Fibroblast of villous mesenchyme (primary cell): Measurements from ENCODE around the gene MYRF. TPM values are rescaled to one million over a fixed set of nuclear protein-coding genes. Genes with fewer than 3 reads are reported as not detected.

Experiments
- DNase-seq: peaks from one replicate; pipeline ENCODE4 v3.0.0-alpha.2; 2010; ENCODE audit warnings: low read depth
- H3K4me3 ChIP-seq: 2 replicates; pipeline ENCODE4 v1.5.1; 2011; ENCODE audit warnings: low read depth, mild to moderate bottlenecking, low read length
- CTCF ChIP-seq: IDR thresholded peaks from 2 replicates; pipeline ENCODE4 v1.5.1; 2012; ENCODE audit warnings: low read depth, mild to moderate bottlenecking, low read length; ENCODE audit not compliant: insufficient read depth
- total RNA-seq: library from RNA; depleted of rRNA; stranded (reverse); fragments of >200 nt; gene quantifications from 2 replicates; pipeline ENCODE4 v1.2.3, GENCODE V29; 2012

MYRF gene
- total RNA-seq, 1 donor, result 2.6 TPM

GRCh38 chr11:61737636-61738386 lies 14.6 kb upstream of the MYRF start:
- no peak for TF ChIP-seq CTCF
- no peak overlapping the region for H3K4me3 ChIP-seq
- no peak for DNase-seq

- no peak overlapping the region for H3K4me3 ChIP-seq
- DNase-seq, result no peak
- TF ChIP-seq CTCF, result no peak
Observed at GRCh38 chr11:61738776-61739175, 13.7 kb upstream of the MYRF start.

GRCh38 chr11:61739413-61739812 lies 13.0 kb upstream of the MYRF start:
- DNase-seq, result no peak
- H3K4me3 ChIP-seq, result no peak overlapping the region
- no peak for TF ChIP-seq CTCF

GRCh38 chr11:61739966-61740365 lies 12.5 kb upstream of the MYRF start:
- no peak for TF ChIP-seq CTCF
- H3K4me3 ChIP-seq, result no peak overlapping the region
- no peak for DNase-seq

- DNase-seq, result no peak
- H3K4me3 ChIP-seq, result no peak overlapping the region
- TF ChIP-seq CTCF, result no peak
Observed at GRCh38 chr11:61742391-61742790, 10.0 kb upstream of the MYRF start.

GRCh38 chr11:61743486-61744095 lies 8.8 kb upstream of the MYRF start:
- TF ChIP-seq CTCF, result no peak
- DNase-seq, result no peak
- no peak overlapping the region for H3K4me3 ChIP-seq

GRCh38 chr11:61744181-61744580 lies 8.3 kb upstream of the MYRF start:
- no peak overlapping the region for H3K4me3 ChIP-seq
- TF ChIP-seq CTCF, result no peak
- no peak for DNase-seq
